GM12878 (cell line): ENCODE results near the gene KDM5C. TPM values are rescaled to one million over a fixed set of nuclear protein-coding genes. Genes with fewer than 3 reads are reported as not detected.

Source experiments
- ATF3 ChIP-seq: IDR thresholded peaks from 2 replicates; pipeline ENCODE4 v1.6.1; 2011; ENCODE audit warnings: low read depth, mild to moderate bottlenecking, low read length, moderate library complexity, borderline replicate concordance; ENCODE audit errors: extremely low read depth
- ELK1 ChIP-seq: IDR thresholded peaks from 2 replicates; pipeline ENCODE4 v1.6.1; 2012; ENCODE audit warnings: low read depth, low read length, improper control_type of control experiment
- FOXK2 ChIP-seq: fragments of 450-650 bp; IDR thresholded peaks from 2 replicates; pipeline ENCODE4 v1.6.1; 2017; ENCODE audit warnings: mild to moderate bottlenecking, moderate library complexity
- MEF2A ChIP-seq: IDR thresholded peaks from 2 replicates; pipeline ENCODE4 v1.6.1; 2011; ENCODE audit warnings: low read depth, mild to moderate bottlenecking, low read length, moderate library complexity; ENCODE audit not compliant: insufficient read depth
- NRF1 ChIP-seq: conservative IDR thresholded peaks from 2 replicates; pipeline ENCODE4 v1.6.1; 2011; ENCODE audit warnings: mild to moderate bottlenecking, low read depth, low read length, improper control_type of control experiment
- REST ChIP-seq: IDR thresholded peaks from 2 replicates; pipeline ENCODE4 v1.6.1; 2012; ENCODE audit warnings: mild to moderate bottlenecking, low read depth, low read length
- SMAD5 ChIP-seq: IDR thresholded peaks from 2 replicates; pipeline ENCODE4 v1.6.1; 2016; ENCODE audit warnings: antibody characterized with exemption, low read depth
- ZBED1 ChIP-seq: IDR thresholded peaks from 2 replicates; pipeline ENCODE4 v1.6.1; 2016; ENCODE audit warnings: borderline replicate concordance
- polyA plus RNA-seq, 11 experiments: library from polyadenylated mRNA; depleted of rRNA in 4 of 11; unstranded in 6 of 11; stranded (reverse) in 5 of 11; fragments of >200 nt; fragmentation: Nextera tagmentation in 4 of 11; fragmentation: Illumina TruSeq in 1 of 11; extraction: Ambion mirVana in 4 of 11; extraction: Trizol in 1 of 11; gene quantifications; 1 replicate in 1 of 11; 2 replicates in 10 of 11; pipeline versions ENCODE4 v1.2.1 to v1.2.3, GENCODE V29; 2011 to 2016; ENCODE audit warnings: inconsistent platforms in 2 of 11, missing spikeins in 2 of 11, low read depth in 1 of 11
- total RNA-seq, 4 experiments: library from RNA; depleted of rRNA in 3 of 4; stranded (reverse); fragments of >200 nt in 3 of 4; fragmentation: Illumina TruSeq in 1 of 4; extraction: Trizol in 1 of 4; gene quantifications; 2 replicates each; pipeline versions ENCODE4 v1.2.1 to v1.2.3, GENCODE V29; 2013 to 2021

Gene KDM5C
- total and polyA plus RNA-seq, 10 of the 15 experiments (the other 5 are each of a cell fraction or from before 2014, with no cell fraction given): 1.5 to 110 (median 53.0) TPM

- TF ChIP-seq ATF3 (no peak), REST (no peak), SMAD5 (peak; percentile 28), ELK1 (peak; percentile 83), FOXK2 (peak; percentile 88), MEF2A (0 out of 2 replicates have a peak, but pooled peaks have one; percentile 33), NRF1 (peak; percentile 75), ZBED1 (no peak)
- TF ChIP-seq, all 136 proteins: peak for 74
Observed at GRCh38 chrX:53224860-53225797, at the start of gene KDM5C (continued).
